Inferior parietal cortex (tissue), 1 donor: ENCODE results near the gene DALRD3.
"Not testable (repeated sequence)": the region's sequence is repeated elsewhere in the genome, so short reads cannot be mapped to it uniquely, and the experiment has no call there.

ENCODE experiments used
- DNase-seq: peaks from one replicate; pipeline ENCODE4 v3.0.0-alpha.2; 2016; ENCODE audit errors: extremely low spot score

The DALRD3 gene

GRCh38 chr3:49021813-49022687 lies 3.7 kb upstream of the DALRD3 start, which contains the start of gene NDUFAF3:
NDUFAF3 (plus strand) TSS chr3:49022121; CDS start chr3:49022145, 24 bp downstream.
- DNase-seq = peak; percentile 86

GRCh38 chr3:49021213-49021812 lies 2.9 kb upstream of the DALRD3 start:
- peak; percentile 98 for DNase-seq

GRCh38 chr3:49020330-49021212 lies 2.2 kb upstream of the DALRD3 start:
- DNase-seq = no peak

GRCh38 chr3:49019941-49020329 lies 1.6 kb upstream of the DALRD3 start:
- DNase-seq = no peak

GRCh38 chr3:49018707-49019006 lies 277 bp upstream of the DALRD3 start:
- DNase-seq = no peak

GRCh38 chr3:49017229-49017970 lies 980 bp downstream of the DALRD3 start:
- no peak for DNase-seq

- no peak for DNase-seq
Measured at GRCh38 chr3:49016414-49017228, 1.8 kb downstream of the DALRD3 start.

GRCh38 chr3:49015765-49016164 lies 2.6 kb downstream of the DALRD3 start:
- no peak for DNase-seq

GRCh38 chr3:49015072-49015471 lies 3.3 kb downstream of the DALRD3 start:
- DNase-seq = no peak

GRCh38 chr3:49013738-49014660 lies 4.4 kb downstream of the DALRD3 start:
- DNase-seq = no peak

GRCh38 chr3:49013113-49013737 lies 5.2 kb downstream of the DALRD3 start:
- DNase-seq = no peak

- no peak for DNase-seq
Measured at GRCh38 chr3:49012441-49013017, 5.9 kb downstream of the DALRD3 start.

- no peak for DNase-seq
Measured at GRCh38 chr3:49009396-49009795, 9.0 kb downstream of the DALRD3 start.

- DNase-seq = not testable (repeated sequence)
Measured at GRCh38 chr3:49008627-49009026, 9.8 kb downstream of the DALRD3 start.

GRCh38 chr3:49007771-49008528 lies 10.4 kb downstream of the DALRD3 start:
- DNase-seq = peak; percentile 53

GRCh38 chr3:49007068-49007770 lies 11.2 kb downstream of the DALRD3 start, which contains the start of gene WDR6:
WDR6 (plus strand) TSS chr3:49007391; CDS start chr3:49007432, 41 bp downstream.
- DNase-seq = peak; percentile 94

- no peak for DNase-seq
Measured at GRCh38 chr3:49006408-49007067, 11.8 kb downstream of the DALRD3 start.
